ENCODE data around the gene AANAT.

DNA sequence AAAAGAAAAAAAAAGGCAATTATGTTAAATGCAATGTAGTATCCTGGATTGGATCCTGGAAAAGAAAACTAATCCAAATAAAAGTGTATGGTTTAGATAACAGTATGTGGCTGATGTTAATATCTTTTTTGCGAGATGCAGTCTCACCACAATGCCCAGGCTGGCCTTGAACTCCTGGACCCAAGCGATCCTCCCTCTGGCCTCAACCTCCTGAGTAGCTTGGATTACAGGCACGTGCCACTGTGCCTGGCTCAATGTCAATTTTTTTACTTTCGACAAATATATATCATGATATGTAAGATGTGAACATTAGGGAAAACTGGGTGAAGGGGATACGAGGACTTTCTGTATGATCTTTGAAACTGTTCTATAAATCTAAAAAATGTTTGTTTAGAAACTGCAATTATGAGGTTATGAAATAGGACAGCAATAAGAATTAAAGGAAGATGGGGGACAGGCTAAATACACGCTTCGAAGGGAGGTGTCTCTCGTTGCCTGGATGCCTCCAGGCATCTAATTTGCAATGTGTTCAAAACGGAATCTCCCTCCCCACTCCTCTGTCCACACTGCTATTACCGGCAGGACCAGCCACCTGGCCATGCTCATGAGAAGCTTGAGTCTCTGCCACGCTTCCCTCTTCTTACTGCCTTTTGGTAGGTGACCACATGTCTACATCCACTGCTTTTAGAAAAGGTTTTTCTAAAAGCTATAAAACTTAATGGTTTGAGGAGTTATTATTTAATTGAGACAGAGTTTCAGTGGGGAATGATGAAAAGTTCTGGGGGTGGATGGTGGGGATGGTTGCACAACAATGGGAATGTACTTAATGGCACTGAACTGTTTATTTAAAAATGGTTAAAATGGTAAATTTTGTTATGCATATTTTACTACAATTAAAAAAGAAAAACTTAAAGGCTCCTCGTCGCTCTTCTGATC is 29.7 kb upstream of the AANAT start:
- TF ChIP-seq CREB1 (IDR thresholded peaks at IDR 0.05; ENCODE audit: low read depth), result no peak
- no peak for TF ChIP-seq YY1 (IDR thresholded peaks at IDR 0.05; ENCODE audit: low read depth)
- TF ChIP-seq, protein P1, sequence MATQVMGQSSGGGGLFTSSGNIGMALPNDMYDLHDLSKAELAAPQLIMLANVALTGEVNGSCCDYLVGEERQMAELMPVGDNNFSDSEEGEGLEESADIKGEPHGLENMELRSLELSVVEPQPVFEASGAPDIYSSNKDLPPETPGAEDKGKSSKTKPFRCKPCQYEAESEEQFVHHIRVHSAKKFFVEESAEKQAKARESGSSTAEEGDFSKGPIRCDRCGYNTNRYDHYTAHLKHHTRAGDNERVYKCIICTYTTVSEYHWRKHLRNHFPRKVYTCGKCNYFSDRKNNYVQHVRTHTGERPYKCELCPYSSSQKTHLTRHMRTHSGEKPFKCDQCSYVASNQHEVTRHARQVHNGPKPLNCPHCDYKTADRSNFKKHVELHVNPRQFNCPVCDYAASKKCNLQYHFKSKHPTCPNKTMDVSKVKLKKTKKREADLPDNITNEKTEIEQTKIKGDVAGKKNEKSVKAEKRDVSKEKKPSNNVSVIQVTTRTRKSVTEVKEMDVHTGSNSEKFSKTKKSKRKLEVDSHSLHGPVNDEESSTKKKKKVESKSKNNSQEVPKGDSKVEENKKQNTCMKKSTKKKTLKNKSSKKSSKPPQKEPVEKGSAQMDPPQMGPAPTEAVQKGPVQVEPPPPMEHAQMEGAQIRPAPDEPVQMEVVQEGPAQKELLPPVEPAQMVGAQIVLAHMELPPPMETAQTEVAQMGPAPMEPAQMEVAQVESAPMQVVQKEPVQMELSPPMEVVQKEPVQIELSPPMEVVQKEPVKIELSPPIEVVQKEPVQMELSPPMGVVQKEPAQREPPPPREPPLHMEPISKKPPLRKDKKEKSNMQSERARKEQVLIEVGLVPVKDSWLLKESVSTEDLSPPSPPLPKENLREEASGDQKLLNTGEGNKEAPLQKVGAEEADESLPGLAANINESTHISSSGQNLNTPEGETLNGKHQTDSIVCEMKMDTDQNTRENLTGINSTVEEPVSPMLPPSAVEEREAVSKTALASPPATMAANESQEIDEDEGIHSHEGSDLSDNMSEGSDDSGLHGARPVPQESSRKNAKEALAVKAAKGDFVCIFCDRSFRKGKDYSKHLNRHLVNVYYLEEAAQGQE (IDR thresholded peaks at IDR 0.05; ENCODE audit: low read depth), result no peak
- TF ChIP-seq TAF1 (IDR thresholded peaks at IDR 0.05; ENCODE audit: low read depth), result no peak
- TF ChIP-seq EP300 (IDR thresholded peaks at IDR 0.05; ENCODE audit: borderline replicate concordance), result no peak

All from Ishikawa (cell line).